ENCODE data around the gene SLC9A8.
"Not testable (repeated sequence)": the region's sequence is repeated elsewhere in the genome, so short reads cannot be mapped to it uniquely, and the experiment has no call there.

The SLC9A8 gene

GRCh38 chr20:49893242-49894072 lies 80.8 kb downstream of the SLC9A8 start:
- no peak for DNase-seq (ENCODE audit: low read depth, low spot score)

GRCh38 chr20:49894073-49894470 lies 81.4 kb downstream of the SLC9A8 start:
- DNase-seq (ENCODE audit: low read depth, low spot score) = no peak

- DNase-seq (ENCODE audit: low read depth, low spot score) = not testable (repeated sequence)
These were observed 83.0 kb downstream of the SLC9A8 start for GRCh38 chr20:49895474-49896093.

- no peak for DNase-seq (ENCODE audit: low read depth, low spot score)
These were observed 83.6 kb downstream of the SLC9A8 start for GRCh38 chr20:49896204-49896603.

- no peak for DNase-seq (ENCODE audit: low read depth, low spot score)
These were observed 87.1 kb downstream of the SLC9A8 start for GRCh38 chr20:49899541-49900383.

- DNase-seq (ENCODE audit: low read depth, low spot score) = no peak
These were observed 89.0 kb downstream of the SLC9A8 start for GRCh38 chr20:49901588-49901987.

GRCh38 chr20:49904440-49905214 lies 92.0 kb downstream of the SLC9A8 start:
- DNase-seq (ENCODE audit: low read depth, low spot score) = no peak

- no peak for DNase-seq (ENCODE audit: low read depth, low spot score)
These were observed 92.9 kb downstream of the SLC9A8 start for GRCh38 chr20:49905415-49906091.

GRCh38 chr20:49906101-49906604 lies 93.5 kb downstream of the SLC9A8 start:
- no peak for DNase-seq (ENCODE audit: low read depth, low spot score)

GRCh38 chr20:49906615-49907154 lies 94.1 kb downstream of the SLC9A8 start:
- no peak for DNase-seq (ENCODE audit: low read depth, low spot score)

GRCh38 chr20:49907405-49908257 lies 95.0 kb downstream of the SLC9A8 start:
- DNase-seq (ENCODE audit: low read depth, low spot score) = no peak

- DNase-seq (ENCODE audit: low read depth, low spot score) = no peak
These were observed 95.6 kb downstream of the SLC9A8 start for GRCh38 chr20:49908258-49908565.

GRCh38 chr20:49909499-49910339 lies 97.1 kb downstream of the SLC9A8 start:
- DNase-seq (ENCODE audit: low read depth, low spot score) = peak; percentile 69

- DNase-seq (ENCODE audit: low read depth, low spot score) = no peak
These were observed 97.7 kb downstream of the SLC9A8 start for GRCh38 chr20:49910340-49910706.

- no peak for DNase-seq (ENCODE audit: low read depth, low spot score)
These were observed 100.9 kb downstream of the SLC9A8 start for GRCh38 chr20:49913399-49914047.

GRCh38 chr20:49914310-49915117 lies 101.9 kb downstream of the SLC9A8 start:
- DNase-seq (ENCODE audit: low read depth, low spot score) = peak; percentile 64

- no peak for DNase-seq (ENCODE audit: low read depth, low spot score)
These were observed 102.4 kb downstream of the SLC9A8 start for GRCh38 chr20:49915118-49915379.
